Right atrium auricular region (tissue), 2 donors: ENCODE results near the gene TUBA1C. TPM values are rescaled to one million over a fixed set of nuclear protein-coding genes. Genes with fewer than 3 reads are reported as not detected.

Experiments
- DNase-seq: peaks from one replicate; pipeline ENCODE4 v3.0.0-alpha.2; 2019; ENCODE audit warnings: low spot score
- H3K27ac ChIP-seq, 2 donors: fragments of 200-600 bp; sonication (generic); 1 replicate in 1 of 2; 2 replicates in 1 of 2; pipeline ENCODE4 v1.5.1; 2016 to 2019
- H3K27me3 ChIP-seq, 2 donors: fragments of 200-600 bp; sonication (generic); one replicate each; pipeline versions ENCODE4 v1.5.1 to v1.6.0; 2017 to 2019
- H3K36me3 ChIP-seq: fragments of 200-600 bp; sonication (generic); one replicate; pipeline ENCODE4 v1.5.1; 2016
- H3K4me1 ChIP-seq, 2 donors: fragments of 200-600 bp; sonication (generic); one replicate each; pipeline versions ENCODE4 v1.5.1 to v1.6.0; 2017 to 2019
- H3K4me3 ChIP-seq, 2 donors: fragments of 200-600 bp; sonication (generic); 1 replicate in 1 of 2; 2 replicates in 1 of 2; pipeline ENCODE4 v1.5.1; 2017 to 2019; ENCODE audit warnings: mild to moderate bottlenecking in 1 of 2, moderate library complexity in 1 of 2
- H3K9me3 ChIP-seq, 2 donors: fragments of 200-600 bp; sonication (generic); one replicate each; pipeline ENCODE4 v1.5.1; 2019
- CTCF ChIP-seq, 2 donors: fragments of 200-600 bp; sonication (generic); IDR thresholded peaks; one replicate each; pipeline ENCODE4 v1.5.1; 2019; ENCODE audit warnings: antibody characterized with exemption in 2 of 2
- total RNA-seq, 2 donors: library from RNA; depleted of rRNA; stranded (reverse); fragments of >200 nt; gene quantifications; one replicate each; pipeline ENCODE4 v1.1.0, GENCODE V29; 2016

TUBA1C gene
- 100 to 1,000 TPM in 1 of 2 donors, 10 to 100 TPM in 1; 64.4 to 145 TPM for total RNA-seq

DNA sequence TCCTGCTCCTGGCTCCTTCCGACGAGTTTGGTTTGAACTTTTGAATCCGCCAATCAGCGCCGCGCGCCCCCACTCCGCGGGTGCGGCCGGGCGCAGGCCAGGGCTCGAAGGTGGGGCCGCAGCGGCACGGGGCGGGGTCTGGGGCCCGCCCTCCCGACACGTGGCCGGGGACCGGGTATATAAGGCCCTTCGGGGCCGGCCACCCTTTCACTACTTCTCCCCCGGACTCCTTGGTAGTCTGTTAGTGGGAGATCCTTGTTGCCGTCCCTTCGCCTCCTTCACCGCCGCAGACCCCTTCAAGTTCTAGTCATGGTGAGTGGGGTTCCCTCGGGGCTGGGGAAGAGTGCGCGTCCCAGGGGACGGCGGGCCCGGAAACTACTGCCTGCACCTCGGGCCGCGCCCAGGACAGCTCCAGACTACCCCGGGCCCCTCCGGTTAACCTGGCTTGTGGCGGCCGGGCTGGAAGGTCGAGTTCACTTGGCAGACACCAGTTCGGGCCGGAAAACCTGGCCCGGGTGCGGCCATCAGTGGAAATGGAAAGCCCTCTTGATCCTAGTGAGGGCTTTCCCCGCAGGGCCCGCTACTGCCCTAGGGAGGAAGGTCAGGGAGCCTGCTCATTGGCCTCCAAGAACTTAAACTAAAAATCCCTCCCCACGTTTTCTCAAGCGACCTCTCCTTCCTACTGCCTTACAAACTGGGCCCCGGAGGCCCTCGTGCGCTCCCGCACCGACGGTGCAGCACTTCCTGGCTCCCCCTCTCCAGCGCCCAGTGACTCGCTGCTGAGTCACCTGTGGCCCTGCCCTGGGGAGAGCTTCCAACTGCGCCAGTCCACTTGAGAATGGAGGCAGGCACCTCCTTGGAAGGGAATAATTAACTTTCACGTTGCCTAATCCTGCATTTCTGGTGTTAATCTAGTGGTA lies at the start of gene TUBA1C:
TUBA1C (plus strand) TSS at position 210 of the 920 bp plus-strand sequence; CDS start at position 310, 100 bp downstream.
- Histone ChIP-seq H3K36me3 (peaks cover 8% of the 10 kb centered on the region), H3K9me3 (no peaks in the 10 kb centered on the region), H3K27me3 (no peaks in the 10 kb centered on the region), H3K4me3 (peak within 1 kb of the TSS; percentile 63 to 88), H3K4me1 (peaks cover 0 to 43% of the 10 kb centered on the region in 2 donors), H3K27ac (peak within 1 kb of the TSS; percentile 92 to 95)
- TF ChIP-seq CTCF (IDR thresholded peaks at IDR 0.05): no peak
- peak; percentile 95 for DNase-seq

DNA sequence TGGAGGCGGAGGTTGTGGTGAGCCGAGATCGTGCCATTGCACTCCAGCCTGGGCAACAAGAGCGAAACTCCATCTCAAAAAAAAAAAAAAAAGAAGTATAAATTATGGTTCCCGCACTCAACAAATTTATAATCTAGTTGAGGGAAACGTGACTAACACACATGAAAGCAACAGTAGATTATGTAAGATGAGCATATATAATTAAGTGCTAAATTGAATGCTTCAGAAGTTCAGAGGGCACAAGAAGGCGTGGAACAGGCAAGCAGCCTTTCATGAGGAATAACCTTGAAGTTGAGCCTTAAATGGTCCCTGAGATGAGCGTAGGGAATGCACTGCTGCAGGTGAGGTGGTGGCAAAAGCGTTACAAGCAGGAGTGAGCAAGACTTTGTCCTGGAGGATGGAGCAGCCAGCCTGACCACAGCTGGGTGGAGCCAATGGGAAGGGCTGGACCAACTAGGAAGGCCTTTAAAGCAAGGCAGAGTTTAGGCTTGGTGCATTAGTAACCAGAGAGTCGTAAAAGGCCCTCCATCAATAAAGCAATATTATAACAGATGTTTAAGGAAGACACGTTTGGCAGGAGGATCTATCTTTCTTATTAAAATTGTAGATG lies 45.4 kb upstream of the TUBA1C start:
- no peaks in the 10 kb centered on the region for H3K9me3 ChIP-seq
- H3K27ac ChIP-seq: no peak overlapping the region
- no peak overlapping the region for H3K4me3 ChIP-seq
- no peaks in the 10 kb centered on the region for H3K36me3 ChIP-seq
- H3K27me3 ChIP-seq: no peaks in the 10 kb centered on the region
- peaks cover 0 to 15% of the 10 kb centered on the region in 2 donors for H3K4me1 ChIP-seq
- no peak for TF ChIP-seq CTCF (IDR thresholded peaks at IDR 0.05)
- DNase-seq: no peak

GRCh38 chr12:49220972-49221371 lies 43.9 kb upstream of the TUBA1C start:
- Histone ChIP-seq H3K4me1 (peaks cover 0 to 9% of the 10 kb centered on the region in 2 donors), H3K36me3 (no peaks in the 10 kb centered on the region), H3K27me3 (no peaks in the 10 kb centered on the region), H3K27ac (no peak overlapping the region), H3K4me3 (no peak overlapping the region), H3K9me3 (no peaks in the 10 kb centered on the region)
- no peak for TF ChIP-seq CTCF (IDR thresholded peaks at IDR 0.05)
- DNase-seq: no peak

- Histone ChIP-seq H3K9me3 (no peaks in the 10 kb centered on the region), H3K4me1 (peaks cover 0 to 9% of the 10 kb centered on the region in 2 donors), H3K4me3 (no peak overlapping the region), H3K27me3 (no peaks in the 10 kb centered on the region), H3K36me3 (no peaks in the 10 kb centered on the region), H3K27ac (peak overlapping the region; percentile 47 to 48)
- DNase-seq: no peak
- no peak for TF ChIP-seq CTCF (IDR thresholded peaks at IDR 0.05)
These were observed 41.8 kb upstream of the TUBA1C start for GRCh38 chr12:49223122-49223521.

DNA sequence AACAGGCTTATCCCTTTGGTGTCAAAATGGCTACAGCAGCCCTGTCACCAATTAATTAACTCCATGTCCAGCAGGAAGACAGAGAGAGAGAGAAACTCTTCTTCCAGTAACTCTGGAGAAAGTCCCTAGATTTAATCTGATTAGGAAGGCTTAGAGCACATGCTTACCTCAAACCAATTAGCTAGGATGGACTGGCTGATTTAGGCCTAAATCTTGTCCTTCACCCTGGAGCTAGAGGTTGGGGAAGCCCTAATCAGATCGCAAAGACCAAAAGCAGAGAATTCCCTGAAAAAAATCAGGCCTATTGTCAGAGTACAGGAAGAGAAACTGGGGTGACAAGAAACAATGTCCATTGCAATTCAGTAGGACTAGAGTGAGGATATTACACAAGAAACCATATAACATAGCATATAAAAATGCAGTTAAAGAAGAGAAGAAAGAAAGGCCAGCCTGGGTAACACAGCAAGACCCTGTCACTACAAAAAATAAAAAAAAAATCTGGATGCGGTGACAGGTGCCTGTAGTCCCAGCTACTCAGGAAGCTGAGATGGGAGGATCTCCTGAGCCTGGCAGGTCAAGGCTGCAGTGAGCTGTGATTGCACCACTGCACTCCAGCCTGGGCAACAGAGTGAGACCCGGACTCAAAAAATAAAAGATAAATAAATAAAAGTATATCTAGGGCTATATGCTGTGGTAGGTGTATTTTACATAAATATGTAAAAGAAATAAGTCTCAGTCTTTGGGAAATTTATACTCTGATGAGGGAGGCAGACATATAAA lies 41.1 kb upstream of the TUBA1C start:
- no peak for DNase-seq
- H3K36me3 ChIP-seq: no peaks in the 10 kb centered on the region
- peaks cover 0 to 9% of the 10 kb centered on the region in 2 donors for H3K4me1 ChIP-seq
- H3K27me3 ChIP-seq: no peaks in the 10 kb centered on the region
- no peaks in the 10 kb centered on the region for H3K9me3 ChIP-seq
- no peak for TF ChIP-seq CTCF (IDR thresholded peaks at IDR 0.05)
- H3K27ac ChIP-seq: no peak overlapping the region
- no peak overlapping the region for H3K4me3 ChIP-seq
